Bronchial epithelial cell (primary cell): ENCODE results near the gene FBXL13. TPM values are rescaled to one million over a fixed set of nuclear protein-coding genes. Genes with fewer than 3 reads are reported as not detected.

ENCODE experiments used
- DNase-seq: peaks from one replicate; pipeline ENCODE4 v3.0.0-alpha.2; 2010; ENCODE audit warnings: low read depth
- FAIRE-seq: peaks from 2 replicates; lab custom pipeline; 2011; peaks lifted over from hg19 to GRCh38; lab: Jason Lieb, UNC
- H3K27me3 ChIP-seq: 2 replicates; pipeline ENCODE4 v1.5.1; 2011; ENCODE audit warnings: low read length; ENCODE audit not compliant: control insufficient read depth, insufficient read depth
- H3K36me3 ChIP-seq: 2 replicates; pipeline ENCODE4 v1.5.1; 2011; ENCODE audit warnings: low read length; ENCODE audit not compliant: control insufficient read depth, insufficient read depth
- H3K4me3 ChIP-seq: 2 replicates; pipeline ENCODE4 v1.5.1; 2011; ENCODE audit warnings: mild to moderate bottlenecking, low read depth, low read length, control low read depth
- total RNA-seq: library from RNA; depleted of rRNA; stranded (reverse); fragments of >200 nt; gene quantifications from 2 replicates; pipeline ENCODE4 v1.2.1, GENCODE V29; 2014
- TF ChIP-seq, protein P1 (sequence below): IDR thresholded peaks from 2 replicates; pipeline ENCODE4 v1.5.1; 2011; ENCODE audit warnings: mild to moderate bottlenecking, moderate library complexity, low read length, control low read depth, inconsistent platforms; ENCODE audit not compliant: insufficient read depth, severe bottlenecking

Gene FBXL13
- total RNA-seq, 1 donor from 2014 or later = 0.26 TPM

- no peak for FAIRE-seq
- H3K4me3 ChIP-seq = no peak overlapping the region
- TF ChIP-seq, protein P1, sequence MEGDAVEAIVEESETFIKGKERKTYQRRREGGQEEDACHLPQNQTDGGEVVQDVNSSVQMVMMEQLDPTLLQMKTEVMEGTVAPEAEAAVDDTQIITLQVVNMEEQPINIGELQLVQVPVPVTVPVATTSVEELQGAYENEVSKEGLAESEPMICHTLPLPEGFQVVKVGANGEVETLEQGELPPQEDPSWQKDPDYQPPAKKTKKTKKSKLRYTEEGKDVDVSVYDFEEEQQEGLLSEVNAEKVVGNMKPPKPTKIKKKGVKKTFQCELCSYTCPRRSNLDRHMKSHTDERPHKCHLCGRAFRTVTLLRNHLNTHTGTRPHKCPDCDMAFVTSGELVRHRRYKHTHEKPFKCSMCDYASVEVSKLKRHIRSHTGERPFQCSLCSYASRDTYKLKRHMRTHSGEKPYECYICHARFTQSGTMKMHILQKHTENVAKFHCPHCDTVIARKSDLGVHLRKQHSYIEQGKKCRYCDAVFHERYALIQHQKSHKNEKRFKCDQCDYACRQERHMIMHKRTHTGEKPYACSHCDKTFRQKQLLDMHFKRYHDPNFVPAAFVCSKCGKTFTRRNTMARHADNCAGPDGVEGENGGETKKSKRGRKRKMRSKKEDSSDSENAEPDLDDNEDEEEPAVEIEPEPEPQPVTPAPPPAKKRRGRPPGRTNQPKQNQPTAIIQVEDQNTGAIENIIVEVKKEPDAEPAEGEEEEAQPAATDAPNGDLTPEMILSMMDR = no peak
- peaks cover 3% of the 10 kb centered on the region for H3K36me3 ChIP-seq
- H3K27me3 ChIP-seq = no peaks in the 10 kb centered on the region
- no peak for DNase-seq
Observed at GRCh38 chr7:103077318-103077717, 2.7 kb upstream of the FBXL13 start.

DNA sequence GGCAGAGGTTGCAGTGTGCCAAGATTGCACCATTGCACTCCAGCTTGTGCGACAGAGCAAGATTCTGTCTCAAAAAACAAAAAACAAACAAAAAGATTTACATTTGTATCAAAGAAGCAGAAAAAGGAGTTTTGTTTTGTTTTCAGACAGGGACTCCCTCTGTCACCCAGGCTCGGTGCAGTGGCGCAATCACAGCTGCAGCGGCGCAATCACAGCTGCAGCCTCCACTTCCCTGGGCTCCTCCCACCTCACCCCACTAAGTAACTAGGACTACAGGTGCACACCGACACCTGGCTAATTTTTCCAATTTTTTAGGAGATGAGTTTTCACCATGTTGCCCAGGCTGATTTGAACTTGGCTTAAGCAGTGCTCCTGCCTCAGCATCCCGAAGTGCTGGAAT is 2.2 kb upstream of the FBXL13 start:
- Histone ChIP-seq H3K36me3 (peaks cover 3% of the 10 kb centered on the region), H3K4me3 (no peak overlapping the region), H3K27me3 (no peaks in the 10 kb centered on the region)
- TF ChIP-seq, protein P1 = no peak
- DNase-seq = no peak
- FAIRE-seq = no peak

- FAIRE-seq (no peak), DNase-seq (peak; percentile 59)
- TF ChIP-seq, protein P1 = no peak
- H3K4me3 ChIP-seq = peak overlapping the region; percentile 64
- H3K36me3 ChIP-seq = peaks cover 3% of the 10 kb centered on the region
- no peaks in the 10 kb centered on the region for H3K27me3 ChIP-seq
Observed at GRCh38 chr7:103075337-103075918, 832 bp upstream of the FBXL13 start.

DNA sequence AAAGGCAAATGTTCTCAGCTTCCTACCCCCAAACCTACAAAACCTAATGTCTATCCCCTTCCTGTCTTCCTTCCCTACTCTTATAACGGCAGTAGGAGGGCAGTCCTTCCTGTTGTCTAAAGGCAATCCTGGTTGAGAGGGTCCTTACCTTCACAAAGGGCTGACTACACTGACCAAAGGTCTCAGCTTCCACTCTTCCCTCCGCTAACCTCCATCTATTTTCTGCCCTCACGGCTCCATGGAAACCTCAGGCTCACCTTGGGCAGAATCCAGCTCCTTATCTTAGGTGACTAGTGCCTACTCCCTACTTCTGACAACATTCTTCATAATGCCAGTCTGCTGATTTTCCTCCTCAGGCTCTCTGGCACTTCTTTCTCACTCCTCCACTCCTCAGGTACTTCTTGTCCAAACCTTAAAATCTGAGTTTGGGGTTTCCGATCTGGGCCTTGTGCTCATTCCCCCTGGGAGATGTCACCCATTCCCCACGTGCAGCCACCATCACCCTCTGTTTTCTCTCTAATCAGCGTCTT is 542 bp downstream of the FBXL13 start:
- TF ChIP-seq, protein P1 = no peak

GRCh38 chr7:103071000-103071399 is 3.6 kb downstream of the FBXL13 start:
- TF ChIP-seq, protein P1 = no peak
- no peak overlapping the region for H3K4me3 ChIP-seq
- no peaks in the 10 kb centered on the region for H3K36me3 ChIP-seq
- H3K27me3 ChIP-seq = no peaks in the 10 kb centered on the region
- FAIRE-seq = no peak
- DNase-seq = no peak

More for the DNA sequence above, 542 bp downstream of the FBXL13 start:
- Histone ChIP-seq H3K27me3 (no peaks in the 10 kb centered on the region), H3K4me3 (peak overlapping the region; percentile 64), H3K36me3 (peaks cover 3% of the 10 kb centered on the region)
- DNase-seq (no peak), FAIRE-seq (no peak)
